ENCODE results near the gene CPNE5. TPM values are rescaled to one million over a fixed set of nuclear protein-coding genes. Genes with fewer than 3 reads are reported as not detected.
"Not testable (repeated sequence)": the region's sequence is repeated elsewhere in the genome, so short reads cannot be mapped to it uniquely, and the experiment has no call there.

Gene CPNE5
- total RNA-seq, 2 donors from 2014 or later: 5.2 to 5.4 TPM

GRCh38 chr6:36822506-36823269 lies 16.6 kb downstream of the CPNE5 start:
- DNase-seq (ENCODE audit: low spot score): no peak
- intact Hi-C loops (cut with DNase I): no loop called here

- DNase-seq (ENCODE audit: low spot score): no peak
- intact Hi-C loops (cut with DNase I): no loop called here
These were observed 17.5 kb downstream of the CPNE5 start for GRCh38 chr6:36821581-36822335.

- DNase-seq (ENCODE audit: low spot score): no peak
- intact Hi-C loops (cut with DNase I): no loop called here
These were observed 18.3 kb downstream of the CPNE5 start for GRCh38 chr6:36820700-36821580.

- DNase-seq (ENCODE audit: low spot score): no peak
- intact Hi-C loops (cut with DNase I): no loop called here
These were observed 20.5 kb downstream of the CPNE5 start for GRCh38 chr6:36818756-36819155.

- intact Hi-C loops (cut with DNase I): no loop called here
- no peak for DNase-seq (ENCODE audit: low spot score)
These were observed 21.4 kb downstream of the CPNE5 start for GRCh38 chr6:36817847-36818246.

GRCh38 chr6:36817176-36817817 lies 21.9 kb downstream of the CPNE5 start:
- intact Hi-C loops (cut with DNase I): no loop called here
- DNase-seq (ENCODE audit: low spot score): no peak

GRCh38 chr6:36815962-36816735 lies 23.1 kb downstream of the CPNE5 start:
- no peak for DNase-seq (ENCODE audit: low spot score)
- intact Hi-C loops (cut with DNase I): no loop called here

GRCh38 chr6:36814249-36814648 lies 25.0 kb downstream of the CPNE5 start:
- intact Hi-C loops (cut with DNase I): no loop called here
- DNase-seq (ENCODE audit: low spot score): no peak

- DNase-seq (ENCODE audit: low spot score): no peak
- intact Hi-C loops (cut with DNase I): no loop called here
These were observed 25.7 kb downstream of the CPNE5 start for GRCh38 chr6:36813526-36813925.

GRCh38 chr6:36813047-36813446 lies 26.2 kb downstream of the CPNE5 start:
- intact Hi-C loops (cut with DNase I); DNase-seq (ENCODE audit: low spot score): not testable (repeated sequence)

- DNase-seq (ENCODE audit: low spot score): no peak
- intact Hi-C loops (cut with DNase I): no loop called here
These were observed 29.1 kb downstream of the CPNE5 start for GRCh38 chr6:36809941-36810803.

GRCh38 chr6:36809156-36809555 lies 30.1 kb downstream of the CPNE5 start:
- intact Hi-C loops (cut with DNase I): no loop called here
- DNase-seq (ENCODE audit: low spot score): no peak

- intact Hi-C loops (cut with DNase I): no loop called here
- DNase-seq (ENCODE audit: low spot score): no peak
These were observed 30.6 kb downstream of the CPNE5 start for GRCh38 chr6:36808634-36809033.

- DNase-seq (ENCODE audit: low spot score): no peak
- intact Hi-C loops (cut with DNase I): no loop called here
These were observed 31.5 kb downstream of the CPNE5 start for GRCh38 chr6:36807750-36808149.

GRCh38 chr6:36807143-36807542 lies 32.1 kb downstream of the CPNE5 start:
- intact Hi-C loops (cut with DNase I): no loop called here
- DNase-seq (ENCODE audit: low spot score): no peak

- no peak for DNase-seq (ENCODE audit: low spot score)
- intact Hi-C loops (cut with DNase I): no loop called here
These were observed 33.3 kb downstream of the CPNE5 start for GRCh38 chr6:36805917-36806316.

GRCh38 chr6:36805096-36805797 lies 34.0 kb downstream of the CPNE5 start:
- DNase-seq (ENCODE audit: low spot score): no peak
- intact Hi-C loops (cut with DNase I): no loop called here

Measured in posterior vena cava (tissue), 2 donors.